ENCODE measurements around the gene SMIM10. TPM values are rescaled to one million over a fixed set of nuclear protein-coding genes. Genes with fewer than 3 reads are reported as not detected.

SMIM10 gene
- total RNA-seq, 1 experiment from 2014 or later: not detected

- TF ChIP-seq CTCF (IDR thresholded peaks at IDR 0.05 in 2 of 3, conservative IDR thresholded peaks at IDR 0.05 in 1 of 3; ENCODE audit: borderline replicate concordance in 1 of 3, insufficient read depth in 1 of 3, low read depth in 2 of 3, low read length in 2 of 3) (peak; percentile 30 to 56 (median 53); a peak in 4 of 6 replicates), ZNF274 (IDR thresholded peaks at IDR 0.05; ENCODE audit: low read depth, low read length) (no peak), ATF3 (IDR thresholded peaks at IDR 0.05) (no peak), JUND (IDR thresholded peaks at IDR 0.05) (no peak), REST (IDR thresholded peaks at IDR 0.05; ENCODE audit: low read depth) (no peak)
Measured at GRCh38 chrX:134999469-134999868, 8.7 kb downstream of the SMIM10 start (continued).

DNA sequence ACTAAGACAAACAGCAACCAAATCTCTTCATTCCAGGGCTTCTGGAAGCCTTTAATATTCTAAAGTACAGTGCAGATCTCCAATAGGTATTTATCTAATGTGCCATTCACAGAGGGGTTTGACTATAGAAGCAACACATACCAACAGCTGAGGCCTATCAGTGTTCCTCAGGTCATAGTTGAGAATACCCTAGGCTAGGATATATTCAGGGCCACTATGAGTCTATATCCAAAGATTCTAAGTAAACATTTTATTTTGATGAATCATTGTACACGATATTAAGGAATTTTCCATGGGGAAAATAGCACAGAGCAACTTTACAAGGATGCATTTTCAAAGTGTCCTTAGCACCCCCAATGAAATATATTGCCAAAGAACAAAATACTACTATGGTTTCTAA lies 9.7 kb downstream of the SMIM10 start:
- no TSS peak for BruUV-seq (replicated peaks)
- no peak overlapping the region for H3K9ac ChIP-seq (ENCODE audit: low read length)
- no peaks in the 10 kb centered on the region for H3K9me3 ChIP-seq (ENCODE audit: control insufficient read depth in 1 of 2, insufficient read depth in 1 of 2, low read depth in 1 of 2, low read length in 2 of 2)
- H3K4me3 ChIP-seq (replicated peaks in 1 of 2; ENCODE audit: low read depth in 1 of 2, low read length in 2 of 2): no peak overlapping the region
- POLR2A ChIA-PET: no interaction called here
- RAD21 ChIA-PET (ENCODE audit: low non-redundant PET in 1 of 2, low total read pairs in 2 of 2, uncharacterized antibody in 2 of 2, unreplicated experiment in 2 of 2): no interaction called here
- peaks cover 18 to 57% of the 10 kb centered on the region in 2 experiments for H3K4me1 ChIP-seq (ENCODE audit: control insufficient read depth in 1 of 2, insufficient read depth in 2 of 2, low read length in 2 of 2)
- no peaks in the 10 kb centered on the region for H4K20me1 ChIP-seq (ENCODE audit: insufficient read depth)
- H3K27me3 ChIP-seq (ENCODE audit: insufficient read depth, low read length): no peaks in the 10 kb centered on the region
- H3K27ac ChIP-seq (ENCODE audit: low read depth, low read length): 0 out of 2 replicates have a peak overlapping the region, but pooled peaks have one; percentile 30
- no peaks in the 10 kb centered on the region for H3K36me3 ChIP-seq (ENCODE audit: control insufficient read depth in 1 of 2, insufficient read depth in 2 of 2, low read length in 2 of 2)
- DNase-seq (ENCODE audit: low read depth, low spot score) (no peak), ATAC-seq (no peak)
- intact Hi-C loops (cut with micrococcal nuclease): no loop called here
- H3K9me2 ChIP-seq (ENCODE audit: insufficient read depth): no peaks in the 10 kb centered on the region
- no peaks in the 10 kb centered on the region for H3K79me2 ChIP-seq (ENCODE audit: insufficient read depth, low read length)
- no peak for TF ChIP-seq REST (IDR thresholded peaks at IDR 0.05; ENCODE audit: low read depth)
- CTCF ChIA-PET: interaction anchor here (0.6 kb wide), 1 partner anchor 517 kb away, joined by 3 read pairs; no protein-coding TSS in a partner anchor
- H2AFZ ChIP-seq (ENCODE audit: low read depth, low read length, poor library complexity, severe bottlenecking): no peak overlapping the region
- peak overlapping the region; percentile 39 for H3K4me2 ChIP-seq (ENCODE audit: low read length)
